ENCODE data around the gene TTC7B.

Gene TTC7B

DNA sequence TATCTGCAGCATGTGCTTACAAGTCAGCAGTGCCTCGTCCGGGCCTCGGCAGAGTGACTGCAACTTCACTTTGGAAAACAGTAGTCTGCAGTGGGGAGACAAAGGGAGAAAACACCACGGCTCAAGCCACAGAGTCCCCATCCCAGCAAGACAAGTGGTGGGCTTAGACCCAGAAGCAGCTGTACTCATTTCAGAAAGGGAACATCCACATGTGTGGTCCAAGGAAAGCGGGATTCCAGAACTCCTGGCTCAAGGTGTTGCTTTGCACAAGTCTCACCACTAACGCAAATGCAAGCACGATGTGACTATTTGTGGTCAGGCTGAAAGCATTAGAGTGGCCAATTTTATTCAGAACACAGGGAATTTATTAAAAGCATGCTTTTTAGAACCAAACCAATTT, 198.3 kb downstream of the TTC7B start:
- no peak for FAIRE-seq
- TF ChIP-seq POLR2A (IDR thresholded peaks at IDR 0.05; ENCODE audit: low read depth, low read length) = no peak

DNA sequence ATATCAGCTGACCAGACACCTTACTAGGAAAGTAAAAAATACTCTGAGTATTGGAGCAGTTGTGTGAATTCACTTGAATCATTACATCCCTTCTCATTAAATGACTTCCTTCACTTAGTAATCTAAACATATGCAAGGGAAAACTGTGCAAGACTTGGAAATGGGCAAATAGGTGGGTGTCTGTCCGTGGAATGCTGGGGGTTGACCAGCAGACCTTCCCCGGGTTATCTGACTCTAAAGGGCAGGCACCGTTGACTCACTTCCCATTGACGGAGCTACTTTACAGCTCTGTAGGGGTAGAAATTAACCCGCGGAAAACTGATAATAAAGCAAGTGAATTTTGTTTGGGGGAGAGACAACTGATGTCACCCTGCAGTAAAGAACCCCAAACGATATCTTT, 199.3 kb downstream of the TTC7B start:
- DNase-seq (ENCODE audit: insufficient read length, low spot score) (no peak), FAIRE-seq (no peak)
- no peak for TF ChIP-seq POLR2A (IDR thresholded peaks at IDR 0.05; ENCODE audit: low read depth, low read length)

More for the DNA sequence above, 198.3 kb downstream of the TTC7B start:
- DNase-seq (ENCODE audit: insufficient read length, low spot score) = no peak

DNA sequence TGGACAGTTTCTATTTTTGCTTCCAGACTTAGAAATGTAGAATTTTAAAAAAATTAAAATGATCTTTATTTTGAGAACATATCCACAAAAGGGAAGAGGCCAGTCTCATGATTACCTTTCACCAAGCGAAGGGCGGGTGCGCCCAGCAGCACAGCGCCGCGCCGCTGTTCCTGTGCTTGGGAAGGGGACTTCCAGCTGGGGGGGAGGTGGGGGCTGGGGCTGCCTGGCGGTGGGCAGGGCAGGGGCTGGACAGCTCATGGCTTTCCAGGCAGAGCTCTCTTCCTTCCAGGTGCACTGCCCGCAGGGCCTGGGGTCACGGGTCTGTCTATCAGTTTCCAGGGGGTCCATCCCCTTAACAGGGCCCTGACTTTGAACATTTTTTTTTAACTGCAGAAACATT, 199.9 kb downstream of the TTC7B start:
- DNase-seq (ENCODE audit: insufficient read length, low spot score) = no peak
- no peak for FAIRE-seq
- TF ChIP-seq POLR2A (IDR thresholded peaks at IDR 0.05; ENCODE audit: low read depth, low read length) = no peak

DNA sequence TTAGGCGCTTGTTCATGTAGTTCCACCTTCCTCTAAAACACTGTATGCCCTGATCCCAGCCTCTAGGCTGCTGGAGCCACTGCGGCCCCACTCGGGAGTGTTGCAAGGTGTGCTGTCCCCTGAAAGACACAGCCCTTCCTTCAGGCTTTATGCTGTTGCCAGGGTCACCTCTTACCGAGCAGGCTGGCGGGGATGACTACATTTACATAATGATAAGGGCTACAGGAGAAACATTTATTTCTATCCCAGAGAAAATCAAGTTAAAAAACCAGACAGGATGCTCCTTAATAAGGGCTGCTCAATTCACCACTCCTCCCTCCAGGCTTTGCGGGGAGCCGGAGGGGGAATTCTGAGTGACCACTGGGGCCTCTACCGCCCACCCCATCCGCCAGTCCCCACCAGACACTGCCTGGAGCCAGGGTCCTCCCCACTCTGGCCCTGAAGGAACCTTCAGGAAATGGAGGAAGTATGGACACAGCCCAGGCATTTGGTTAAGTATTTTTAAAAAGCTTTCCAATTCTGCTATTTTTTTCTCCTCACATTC, 200.6 kb downstream of the TTC7B start:
- no peak for TF ChIP-seq POLR2A (IDR thresholded peaks at IDR 0.05; ENCODE audit: low read depth, low read length)
- DNase-seq (ENCODE audit: insufficient read length, low spot score) = no peak
- FAIRE-seq = no peak

DNA sequence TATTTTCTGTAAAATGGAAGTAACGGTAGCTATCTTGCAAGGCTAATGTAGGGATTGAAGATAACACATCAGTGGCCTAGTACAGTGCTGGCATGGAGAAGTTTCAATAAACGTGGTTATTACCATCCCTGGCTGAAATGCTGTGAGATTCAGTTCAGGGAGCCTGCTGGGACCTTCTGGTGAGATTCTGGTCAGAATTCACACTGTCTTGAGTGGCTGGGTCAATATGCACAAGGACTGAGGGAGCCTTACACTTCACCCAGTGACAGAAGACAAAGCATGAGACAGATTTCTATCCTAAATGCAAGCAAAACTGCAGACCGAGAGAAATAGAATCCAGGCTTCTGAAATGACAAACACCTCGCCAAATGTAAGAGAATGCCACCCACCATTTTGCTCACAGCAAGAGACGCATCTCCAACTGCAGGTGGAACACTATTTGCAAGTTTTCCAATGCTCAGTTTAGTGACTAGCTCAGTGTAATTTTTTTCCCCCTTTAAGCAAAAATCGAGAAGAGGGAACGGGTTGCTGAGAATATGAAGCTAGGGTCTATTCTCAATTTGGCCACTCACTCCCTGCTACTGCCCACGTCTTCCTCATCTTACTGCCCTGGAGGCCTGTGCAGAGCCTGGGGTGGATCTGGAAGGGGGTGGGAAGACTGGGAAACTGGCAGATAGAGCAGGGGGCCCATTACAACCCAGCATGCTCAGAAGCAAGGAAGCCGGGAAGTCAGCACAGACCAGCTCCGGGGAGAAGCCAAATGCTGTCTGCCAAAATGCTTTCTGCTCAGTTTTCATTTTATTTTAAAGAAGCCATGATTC, 201.3 kb downstream of the TTC7B start:
- DNase-seq (ENCODE audit: insufficient read length, low spot score) (no peak), FAIRE-seq (no peak)
- no peak for TF ChIP-seq POLR2A (IDR thresholded peaks at IDR 0.05; ENCODE audit: low read depth, low read length)

DNA sequence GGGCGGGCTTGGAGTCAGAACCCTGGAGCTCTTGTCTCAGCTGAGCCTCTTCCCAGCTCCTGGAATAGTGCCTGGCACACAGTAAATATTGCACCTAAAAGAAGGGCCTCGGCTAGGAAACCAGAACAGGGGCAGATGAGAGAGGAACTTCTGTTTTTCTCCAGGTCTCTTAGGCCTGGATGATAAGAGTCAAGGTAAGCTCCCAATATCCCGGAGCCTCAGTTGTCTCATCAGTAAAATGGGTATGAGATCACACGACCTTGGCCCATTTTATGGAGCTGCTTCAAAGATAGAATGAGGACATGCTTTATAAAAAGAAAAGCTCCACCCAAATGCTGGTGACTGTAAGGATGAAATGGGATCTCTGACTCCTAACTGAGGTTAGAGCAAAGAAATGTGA, 202.2 kb downstream of the TTC7B start:
- no peak for TF ChIP-seq POLR2A (IDR thresholded peaks at IDR 0.05; ENCODE audit: low read depth, low read length)
- FAIRE-seq = no peak
- no peak for DNase-seq (ENCODE audit: insufficient read length, low spot score)

DNA sequence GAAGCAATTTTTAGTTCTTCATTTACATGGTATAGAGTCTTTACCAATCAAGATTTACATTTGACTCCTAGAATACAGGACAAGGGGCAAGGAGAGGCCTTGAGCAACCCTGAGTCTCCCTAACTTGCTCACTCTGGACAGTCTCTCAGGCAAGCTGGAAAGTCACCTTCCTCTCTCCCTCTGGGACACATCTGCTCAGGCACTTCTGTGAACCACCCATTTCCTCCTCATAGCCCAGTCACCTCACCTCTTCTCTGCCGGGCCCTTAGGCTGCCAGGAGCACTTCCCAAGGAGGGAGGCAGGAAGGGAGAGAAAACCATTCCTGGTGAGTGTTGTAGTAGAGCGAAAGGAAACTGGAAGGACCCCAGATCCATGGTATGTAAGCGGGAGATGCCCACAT, 202.8 kb downstream of the TTC7B start:
- DNase-seq (ENCODE audit: insufficient read length, low spot score) (no peak), FAIRE-seq (no peak)
- no peak for TF ChIP-seq POLR2A (IDR thresholded peaks at IDR 0.05; ENCODE audit: low read depth, low read length)

DNA sequence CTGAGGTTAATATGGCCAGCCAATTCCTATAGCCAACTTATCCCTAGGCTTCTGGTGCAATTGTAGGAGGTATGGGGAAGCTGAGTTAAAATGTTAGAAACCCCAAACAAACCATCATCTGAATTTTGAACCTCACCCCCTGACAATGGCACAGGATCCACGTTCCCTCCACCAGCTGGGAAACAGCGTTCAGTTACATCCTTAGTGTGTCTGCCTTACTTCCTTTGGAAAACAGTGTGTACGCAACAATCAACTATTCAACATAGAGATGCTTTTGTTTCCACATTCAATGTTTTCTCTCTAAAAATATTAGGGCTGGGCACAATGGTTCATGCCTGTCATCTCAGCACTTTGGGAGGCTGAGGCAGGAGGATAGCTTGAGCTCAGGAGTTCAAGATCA, 203.4 kb downstream of the TTC7B start:
- TF ChIP-seq POLR2A (IDR thresholded peaks at IDR 0.05; ENCODE audit: low read depth, low read length) = no peak
- no peak for FAIRE-seq
- DNase-seq (ENCODE audit: insufficient read length, low spot score) = no peak

DNA sequence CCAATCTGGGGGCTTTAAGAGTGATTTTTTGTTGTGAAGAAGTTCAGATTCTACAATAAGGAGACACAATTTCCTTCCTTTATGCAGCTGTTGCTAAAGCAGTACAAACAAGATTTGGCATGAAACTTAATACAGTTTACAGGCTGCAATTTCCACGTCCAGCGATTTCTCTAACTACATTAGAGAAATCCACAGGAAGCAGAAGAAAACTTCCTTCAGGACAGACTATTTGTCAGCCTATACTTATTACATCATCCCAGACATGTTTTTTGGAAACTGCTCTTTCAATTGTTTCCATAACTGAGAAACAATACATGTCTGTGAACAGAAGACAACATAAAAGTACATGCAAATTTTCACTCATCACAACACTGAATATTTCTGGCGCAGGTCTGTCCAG, 204.3 kb downstream of the TTC7B start:
- DNase-seq (ENCODE audit: insufficient read length, low spot score) (no peak), FAIRE-seq (no peak)
- no peak for TF ChIP-seq POLR2A (IDR thresholded peaks at IDR 0.05; ENCODE audit: low read depth, low read length)

DNA sequence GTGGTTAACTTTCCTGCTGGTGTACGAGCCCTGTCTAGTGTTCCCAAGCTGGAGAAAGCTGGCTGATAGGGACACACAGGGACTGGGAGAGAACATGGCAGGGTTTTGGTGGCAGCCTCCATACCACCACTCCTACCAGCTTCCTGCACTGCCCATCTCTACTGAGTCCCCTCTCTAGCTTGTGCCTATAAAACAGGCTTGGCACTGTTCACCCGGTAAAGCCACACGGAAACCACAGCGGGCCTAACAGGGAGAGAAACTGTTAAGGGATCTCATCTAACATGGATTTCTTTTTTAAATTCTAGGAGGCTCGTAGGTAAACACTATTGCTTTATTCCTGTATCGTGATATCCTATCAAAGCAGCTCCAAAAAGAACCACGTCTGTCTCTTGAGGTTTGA, 204.7 kb downstream of the TTC7B start:
- DNase-seq (ENCODE audit: insufficient read length, low spot score) = no peak
- no peak for FAIRE-seq
- no peak for TF ChIP-seq POLR2A (IDR thresholded peaks at IDR 0.05; ENCODE audit: low read depth, low read length)

DNA sequence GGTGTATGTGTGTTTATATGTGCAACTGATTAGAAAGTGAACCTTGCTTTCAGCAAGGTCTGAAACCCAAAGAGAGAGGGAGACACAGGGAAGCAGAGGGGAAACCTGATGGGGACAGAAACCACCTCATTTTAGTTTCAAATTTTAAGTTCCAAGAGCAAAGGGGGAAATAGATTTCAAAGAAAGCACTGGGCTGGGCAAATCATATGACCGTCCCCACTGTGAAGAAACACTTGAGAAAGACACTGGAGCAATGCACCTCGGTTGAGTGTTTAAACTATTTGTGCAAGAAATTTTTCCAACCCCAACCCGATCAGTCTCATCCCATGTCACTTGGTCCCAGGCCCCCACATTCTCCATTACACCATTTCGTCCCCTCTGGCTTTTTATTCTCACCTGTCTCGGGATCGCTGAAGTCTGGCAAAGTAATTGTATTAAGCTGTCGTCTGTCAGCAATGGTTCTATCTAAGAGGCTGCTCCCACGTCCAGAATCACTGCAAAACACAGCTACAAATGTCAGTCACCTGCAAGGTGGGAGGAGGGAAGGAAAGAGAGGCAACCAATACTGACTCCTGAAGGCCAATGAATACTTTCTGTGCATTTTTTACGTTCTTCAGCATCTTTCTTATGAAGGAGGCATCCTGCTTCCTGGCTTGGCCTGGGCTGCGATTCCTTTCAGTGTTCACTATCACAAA, 205.7 kb downstream of the TTC7B start:
- no peak for TF ChIP-seq POLR2A (IDR thresholded peaks at IDR 0.05; ENCODE audit: low read depth, low read length)
- DNase-seq (ENCODE audit: insufficient read length, low spot score) = no peak
- FAIRE-seq = no peak

DNA sequence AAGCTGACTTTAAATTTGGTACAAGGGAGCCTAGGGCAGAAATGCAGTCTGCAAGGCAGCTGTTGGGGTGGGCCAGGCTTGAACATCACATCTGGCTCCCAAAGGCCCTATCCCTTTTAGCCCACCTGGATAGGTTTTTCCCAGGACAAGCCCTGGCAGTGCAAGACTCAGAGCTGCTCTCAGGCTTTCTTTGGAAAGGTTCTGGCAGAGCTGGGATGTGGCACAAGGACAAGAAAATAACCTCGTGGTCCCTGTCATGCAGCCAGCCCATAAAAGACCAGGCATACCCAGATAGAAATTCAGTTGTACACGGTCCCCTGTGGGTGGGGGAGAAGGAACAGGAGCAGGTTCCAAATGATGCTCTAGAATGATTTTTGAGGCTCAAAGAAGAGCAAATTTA, 206.9 kb downstream of the TTC7B start:
- FAIRE-seq = no peak
- TF ChIP-seq POLR2A (IDR thresholded peaks at IDR 0.05; ENCODE audit: low read depth, low read length) = no peak
- no peak for DNase-seq (ENCODE audit: insufficient read length, low spot score)

DNA sequence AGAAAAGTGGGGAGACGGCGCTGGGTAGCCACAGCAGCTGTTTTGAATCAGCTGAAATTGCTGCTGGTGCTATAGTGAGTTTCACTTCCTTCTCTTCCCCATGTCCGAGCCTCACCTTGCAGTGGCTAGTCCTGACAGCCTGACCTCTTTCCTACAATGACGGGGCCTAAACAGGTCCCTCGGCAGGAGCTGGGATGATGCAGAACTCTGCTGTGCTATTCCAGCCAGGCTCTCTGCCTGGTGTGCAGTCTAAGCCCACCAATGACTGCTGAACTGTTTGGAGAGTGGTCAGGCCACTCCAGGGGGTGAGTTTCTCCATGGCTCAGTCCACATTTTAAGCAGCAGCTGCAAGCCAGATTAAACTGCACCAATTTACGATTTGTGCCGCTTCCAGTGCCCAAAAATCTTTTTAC, 207.3 kb downstream of the TTC7B start:
- FAIRE-seq = no peak
- DNase-seq (ENCODE audit: insufficient read length, low spot score) = no peak
- no peak for TF ChIP-seq POLR2A (IDR thresholded peaks at IDR 0.05; ENCODE audit: low read depth, low read length)

DNA sequence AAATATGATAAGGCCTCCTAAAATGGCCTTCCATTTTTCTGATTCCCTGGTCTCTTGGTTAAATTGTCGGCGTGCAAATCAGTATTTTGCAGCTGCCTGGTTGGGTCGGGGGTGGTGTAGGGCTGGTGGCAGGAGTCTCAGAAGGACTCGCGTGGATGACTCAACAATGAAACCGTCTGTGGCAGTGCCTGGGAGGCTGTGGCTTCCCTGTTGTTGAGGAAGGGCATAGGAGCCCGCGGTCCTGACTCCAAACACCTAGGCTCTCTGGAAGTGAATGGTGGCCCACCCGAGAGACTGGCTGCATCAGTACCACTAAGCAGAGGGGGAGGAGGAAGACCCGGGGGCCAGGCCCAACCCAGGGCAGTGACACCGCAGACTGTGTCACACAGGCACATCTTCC, 207.9 kb downstream of the TTC7B start:
- no peak for DNase-seq (ENCODE audit: insufficient read length, low spot score)
- TF ChIP-seq POLR2A (IDR thresholded peaks at IDR 0.05; ENCODE audit: low read depth, low read length) = no peak
- FAIRE-seq = no peak

DNA sequence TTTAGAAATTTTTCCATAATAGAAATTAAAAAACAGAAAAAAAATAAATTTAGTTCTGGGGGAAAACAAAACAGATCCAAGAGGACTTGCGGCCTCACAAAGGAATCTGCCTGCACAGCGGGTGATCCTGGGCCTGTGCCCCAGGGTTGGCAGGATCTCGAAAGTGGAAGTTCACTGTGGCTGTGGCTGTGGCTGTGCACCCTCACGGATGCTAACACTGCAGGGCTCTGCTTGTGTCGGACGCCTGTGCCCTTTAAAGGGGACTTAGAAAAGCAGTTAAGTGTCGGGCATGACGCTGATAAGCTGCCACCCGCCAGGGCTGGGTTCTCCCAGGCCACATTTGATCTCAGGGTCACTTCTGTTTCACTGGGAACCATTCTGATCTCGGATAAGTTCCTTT, 209.1 kb downstream of the TTC7B start:
- TF ChIP-seq POLR2A (IDR thresholded peaks at IDR 0.05; ENCODE audit: low read depth, low read length) = no peak
- DNase-seq (ENCODE audit: insufficient read length, low spot score) = no peak
- FAIRE-seq = no peak

All from H54 (cell line).